ENCODE results near the gene CADPS2. TPM values are rescaled to one million over a fixed set of nuclear protein-coding genes. Genes with fewer than 3 reads are reported as not detected.
A peak's percentile ranks its signal among the peaks of the same experiment; 100 is the strongest.

CADPS2 gene
- polyA plus RNA-seq, 1 experiment: 0.38 TPM

DNA sequence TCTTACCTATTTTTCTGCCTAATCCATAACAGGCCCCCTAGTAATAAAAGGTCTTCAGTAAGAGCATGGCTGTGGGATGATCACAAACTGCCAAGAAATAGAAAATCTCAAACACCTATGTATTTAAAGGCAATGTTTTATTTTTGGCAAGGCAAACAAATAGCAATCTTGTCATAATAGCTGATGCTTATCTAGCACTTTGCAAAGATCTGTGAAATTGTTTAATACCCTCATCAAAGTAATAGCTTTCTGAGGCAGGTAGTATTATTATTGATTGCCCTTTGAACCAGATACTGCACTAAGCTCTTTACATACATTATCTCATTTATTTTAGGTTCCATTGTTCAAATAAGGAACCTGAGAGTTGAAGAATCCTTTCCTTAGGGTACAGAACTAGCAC is 1.6 kb upstream of the CADPS2 start:
- ChIA-PET CTCF (no interaction called here), POLR2A (no interaction called here)
- TF ChIP-seq, protein P1, sequence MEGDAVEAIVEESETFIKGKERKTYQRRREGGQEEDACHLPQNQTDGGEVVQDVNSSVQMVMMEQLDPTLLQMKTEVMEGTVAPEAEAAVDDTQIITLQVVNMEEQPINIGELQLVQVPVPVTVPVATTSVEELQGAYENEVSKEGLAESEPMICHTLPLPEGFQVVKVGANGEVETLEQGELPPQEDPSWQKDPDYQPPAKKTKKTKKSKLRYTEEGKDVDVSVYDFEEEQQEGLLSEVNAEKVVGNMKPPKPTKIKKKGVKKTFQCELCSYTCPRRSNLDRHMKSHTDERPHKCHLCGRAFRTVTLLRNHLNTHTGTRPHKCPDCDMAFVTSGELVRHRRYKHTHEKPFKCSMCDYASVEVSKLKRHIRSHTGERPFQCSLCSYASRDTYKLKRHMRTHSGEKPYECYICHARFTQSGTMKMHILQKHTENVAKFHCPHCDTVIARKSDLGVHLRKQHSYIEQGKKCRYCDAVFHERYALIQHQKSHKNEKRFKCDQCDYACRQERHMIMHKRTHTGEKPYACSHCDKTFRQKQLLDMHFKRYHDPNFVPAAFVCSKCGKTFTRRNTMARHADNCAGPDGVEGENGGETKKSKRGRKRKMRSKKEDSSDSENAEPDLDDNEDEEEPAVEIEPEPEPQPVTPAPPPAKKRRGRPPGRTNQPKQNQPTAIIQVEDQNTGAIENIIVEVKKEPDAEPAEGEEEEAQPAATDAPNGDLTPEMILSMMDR (IDR thresholded peaks at IDR 0.05; ENCODE audit: insufficient read depth, low read depth, low read length): no peak
- DNase-seq (ENCODE audit: low read depth): no peak
- H3K27me3 ChIP-seq (ENCODE audit: control insufficient read depth, insufficient read depth, low read length): peaks cover 5% of the 10 kb centered on the region
- H3K36me3 ChIP-seq (ENCODE audit: control insufficient read depth, insufficient read depth, low read length): no peaks in the 10 kb centered on the region
- no peak overlapping the region for H3K4me3 ChIP-seq (ENCODE audit: low read depth, low read length)

DNA sequence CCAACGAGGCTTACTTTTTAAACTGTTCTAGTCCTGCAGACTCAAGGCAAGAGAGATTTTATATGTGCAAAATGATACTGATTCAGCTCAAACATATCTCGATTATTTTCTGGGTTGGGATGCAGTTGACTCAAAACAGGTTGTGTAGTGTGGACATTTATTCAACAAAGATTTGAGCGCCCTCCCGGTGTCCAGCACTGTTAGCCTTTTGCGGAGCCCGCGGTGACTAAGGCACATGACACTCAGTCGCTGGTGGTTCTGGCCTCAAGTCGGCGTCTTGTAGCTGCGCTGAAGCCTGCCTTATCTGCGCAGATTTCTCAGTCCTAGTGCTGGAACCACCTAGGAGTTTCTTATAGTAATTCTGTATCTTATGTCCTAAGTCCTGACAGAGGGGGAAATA is 938 bp upstream of the CADPS2 start:
- H3K4me3 ChIP-seq (ENCODE audit: low read depth, low read length): peak overlapping the region; percentile 58
- ChIA-PET CTCF (no interaction called here), POLR2A (no interaction called here)
- TF ChIP-seq, protein P1 (IDR thresholded peaks at IDR 0.05; ENCODE audit: insufficient read depth, low read depth, low read length): no peak
- no peak for DNase-seq (ENCODE audit: low read depth)
- H3K27me3 ChIP-seq (ENCODE audit: control insufficient read depth, insufficient read depth, low read length): peaks cover 5% of the 10 kb centered on the region
- H3K36me3 ChIP-seq (ENCODE audit: control insufficient read depth, insufficient read depth, low read length): no peaks in the 10 kb centered on the region

DNA sequence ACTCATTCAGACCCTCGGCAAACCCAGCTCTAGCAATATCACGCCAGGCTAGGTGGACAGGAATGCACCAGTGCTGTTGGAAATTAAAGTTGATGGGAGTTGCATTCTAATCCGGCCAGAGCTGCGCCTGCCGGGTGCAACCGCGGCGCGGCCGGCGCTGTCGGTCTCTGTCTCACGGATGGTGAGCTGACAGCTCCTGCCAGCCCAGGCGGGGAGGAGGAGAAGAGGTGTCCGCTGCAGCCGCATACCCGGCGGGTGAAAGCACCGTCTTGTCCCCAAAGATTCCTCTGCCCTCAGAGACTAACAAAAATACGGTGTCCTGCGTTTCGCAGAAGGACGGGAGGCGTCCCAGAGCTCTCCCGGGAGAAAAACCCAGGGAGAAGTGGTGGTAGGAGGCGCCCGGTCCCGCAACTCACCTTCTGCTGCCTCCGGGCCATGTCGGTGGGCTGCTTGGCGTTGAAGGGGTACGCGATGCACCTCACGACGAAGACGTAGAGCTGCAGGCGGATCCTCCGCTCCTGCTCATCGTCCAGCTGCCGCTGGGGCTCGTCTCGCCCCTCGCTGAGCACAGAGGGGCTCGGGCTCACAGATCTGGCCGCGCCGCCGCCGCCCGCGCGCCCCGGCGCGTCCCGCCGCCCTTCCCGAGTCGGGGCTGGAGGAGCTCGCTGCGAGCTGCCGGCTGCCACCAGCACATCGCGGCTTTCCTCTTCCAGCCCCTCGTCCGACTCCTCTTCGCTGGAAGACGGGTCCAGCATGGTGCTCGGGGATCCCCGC is 490 bp downstream of the CADPS2 start:
- TF ChIP-seq, protein P1 (IDR thresholded peaks at IDR 0.05; ENCODE audit: insufficient read depth, low read depth, low read length): no peak
- CTCF ChIA-PET: interaction anchor here (1.4 kb wide), 1 partner anchor 9 kb away, joined by 3 read pairs; no protein-coding TSS in a partner anchor
- Histone ChIP-seq H3K36me3 (ENCODE audit: control insufficient read depth, insufficient read depth, low read length) (no peaks in the 10 kb centered on the region), H3K27me3 (ENCODE audit: control insufficient read depth, insufficient read depth, low read length) (peaks cover 6% of the 10 kb centered on the region), H3K4me3 (ENCODE audit: low read depth, low read length) (peak overlapping the region; percentile 58)
- POLR2A ChIA-PET: no interaction called here
- DNase-seq (ENCODE audit: low read depth): no peak

- no peak for DNase-seq (ENCODE audit: low read depth)
- no peak overlapping the region for H3K4me3 ChIP-seq (ENCODE audit: low read depth, low read length)
- no peaks in the 10 kb centered on the region for H3K36me3 ChIP-seq (ENCODE audit: control insufficient read depth, insufficient read depth, low read length)
- POLR2A ChIA-PET: no interaction called here
- CTCF ChIA-PET: no interaction called here
- TF ChIP-seq, protein P1 (IDR thresholded peaks at IDR 0.05; ENCODE audit: insufficient read depth, low read depth, low read length): no peak
- H3K27me3 ChIP-seq (ENCODE audit: control insufficient read depth, insufficient read depth, low read length): peaks cover 6% of the 10 kb centered on the region
Observed at GRCh38 chr7:122884186-122884585, 2.1 kb downstream of the CADPS2 start.

DNA sequence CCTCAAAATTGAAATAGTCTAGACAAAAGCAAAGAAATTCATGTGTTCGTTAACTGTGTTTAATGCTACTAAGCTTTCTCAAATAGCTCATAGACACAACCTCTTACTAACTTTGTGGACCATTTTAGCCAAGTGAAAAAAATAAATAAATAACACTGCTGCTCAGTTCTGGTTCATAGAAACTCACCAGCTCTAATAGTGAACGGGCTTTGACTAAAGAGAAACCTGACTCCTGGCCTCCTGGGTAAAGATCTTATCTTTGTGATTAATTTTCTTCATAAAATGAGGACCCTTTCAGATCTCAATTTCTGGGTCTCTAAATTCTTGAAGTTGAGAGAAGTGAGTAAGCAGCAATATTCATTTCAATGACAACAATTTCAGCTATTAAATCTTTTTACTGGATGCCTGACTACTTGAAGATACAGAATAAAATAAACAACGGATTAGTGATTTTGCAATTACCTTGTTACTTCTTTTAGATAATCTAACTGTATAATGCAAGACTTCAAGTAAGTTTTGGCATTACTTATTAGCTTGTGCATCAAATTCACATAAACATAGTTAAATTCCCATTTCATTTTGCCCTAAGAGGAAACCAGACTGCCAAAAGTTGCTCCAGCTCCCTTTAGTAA is 3.1 kb downstream of the CADPS2 start:
- H3K27me3 ChIP-seq (ENCODE audit: control insufficient read depth, insufficient read depth, low read length): peaks cover 6% of the 10 kb centered on the region
- H3K4me3 ChIP-seq (ENCODE audit: low read depth, low read length): no peak overlapping the region
- DNase-seq (ENCODE audit: low read depth): no peak
- CTCF ChIA-PET: no interaction called here
- TF ChIP-seq, protein P1 (IDR thresholded peaks at IDR 0.05; ENCODE audit: insufficient read depth, low read depth, low read length): no peak
- POLR2A ChIA-PET: no interaction called here
- no peaks in the 10 kb centered on the region for H3K36me3 ChIP-seq (ENCODE audit: control insufficient read depth, insufficient read depth, low read length)
